Measurements from ENCODE around the gene CDC42EP5.

GRCh38 chr19:54434112-54434872 lies 38.8 kb downstream of the CDC42EP5 start:
- TF ChIP-seq CTCF (conservative IDR thresholded peaks at IDR 0.05) (no peak), EZH2 (IDR thresholded peaks at IDR 0.05; ENCODE audit: low read depth) (no peak)

All from PC-9 (cell line).